Hindlimb muscle (tissue), 1 donor: ENCODE results near the gene TMPRSS15. TPM values are rescaled to one million over a fixed set of nuclear protein-coding genes. Genes with fewer than 3 reads are reported as not detected.
"Not testable (repeated sequence)": the region's sequence is repeated elsewhere in the genome, so short reads cannot be mapped to it uniquely, and the experiment has no call there.

Experiments used
- DNase-seq: peaks from one replicate; pipeline ENCODE4 v3.0.0-alpha.2; 2013
- polyA plus RNA-seq: library from polyadenylated mRNA; unstranded; fragments of 120-200 nt; gene quantifications from one replicate; pipeline ENCODE4 v1.2.1, GENCODE V29; 2013; ENCODE audit not compliant: insufficient read length

The TMPRSS15 gene
- polyA plus RNA-seq, result 0.89 TPM

- DNase-seq, result no peak
Measured at GRCh38 chr21:18403735-18404450, at the start of gene TMPRSS15. Gene TMPRSS15, minus strand, starts transcription at chr21:18403785. Its CDS starts 163 bp downstream, at chr21:18403622.

GRCh38 chr21:18451670-18452069 lies 48.1 kb upstream of the TMPRSS15 start:
- DNase-seq, result no peak

- DNase-seq, result peak; percentile 50
Measured at GRCh38 chr21:18449605-18450550, 46.3 kb upstream of the TMPRSS15 start.

GRCh38 chr21:18443701-18444100 lies 40.1 kb upstream of the TMPRSS15 start:
- no peak for DNase-seq

GRCh38 chr21:18443085-18443484 lies 39.5 kb upstream of the TMPRSS15 start:
- DNase-seq, result no peak

- no peak for DNase-seq
Measured at GRCh38 chr21:18430341-18430740, 26.8 kb upstream of the TMPRSS15 start.

- no peak for DNase-seq
Measured at GRCh38 chr21:18424276-18424675, 20.7 kb upstream of the TMPRSS15 start.

- no peak for DNase-seq
Measured at GRCh38 chr21:18417141-18417790, 13.7 kb upstream of the TMPRSS15 start.

- no peak for DNase-seq
Measured at GRCh38 chr21:18411565-18411964, 8.0 kb upstream of the TMPRSS15 start.

- no peak for DNase-seq
Measured at GRCh38 chr21:18409579-18409978, 6.0 kb upstream of the TMPRSS15 start.

GRCh38 chr21:18398843-18399242 lies 4.7 kb downstream of the TMPRSS15 start:
- no peak for DNase-seq

GRCh38 chr21:18387994-18388393 lies 15.6 kb downstream of the TMPRSS15 start:
- DNase-seq, result no peak

GRCh38 chr21:18384771-18385170 lies 18.8 kb downstream of the TMPRSS15 start:
- no peak for DNase-seq

GRCh38 chr21:18382934-18383619 lies 20.5 kb downstream of the TMPRSS15 start:
- not testable (repeated sequence) for DNase-seq

- DNase-seq, result no peak
Measured at GRCh38 chr21:18382141-18382540, 21.4 kb downstream of the TMPRSS15 start.

- no peak for DNase-seq
Measured at GRCh38 chr21:18373606-18374005, 30.0 kb downstream of the TMPRSS15 start.

- no peak for DNase-seq
Measured at GRCh38 chr21:18370301-18370700, 33.3 kb downstream of the TMPRSS15 start.

- DNase-seq, result no peak
Measured at GRCh38 chr21:18369115-18369514, 34.5 kb downstream of the TMPRSS15 start.

GRCh38 chr21:18368205-18368604 lies 35.4 kb downstream of the TMPRSS15 start:
- no peak for DNase-seq

GRCh38 chr21:18356801-18357200 lies 46.8 kb downstream of the TMPRSS15 start:
- no peak for DNase-seq

GRCh38 chr21:18354947-18355346 lies 48.6 kb downstream of the TMPRSS15 start:
- DNase-seq, result no peak

GRCh38 chr21:18350216-18350615 lies 53.4 kb downstream of the TMPRSS15 start:
- no peak for DNase-seq
